ENCODE results near the gene INHBE.

The INHBE gene

GRCh38 chr12:57448669-57449068, 6.4 kb upstream of the INHBE start:
- H3K27ac ChIP-seq (ENCODE audit: low read depth, low read length), result no peak overlapping the region
- H3K9me3 ChIP-seq (ENCODE audit: insufficient read depth, low read length), result no peaks in the 10 kb centered on the region
- no peak overlapping the region for H3K4me2 ChIP-seq (ENCODE audit: low read depth, low read length, poor library complexity, severe bottlenecking)
- H4K20me1 ChIP-seq (ENCODE audit: low read depth, low read length), result no peaks in the 10 kb centered on the region
- H2AFZ ChIP-seq (ENCODE audit: low read depth, low read length, severe bottlenecking), result no peak overlapping the region
- H3F3A ChIP-seq (ENCODE audit: insufficient read depth), result peaks cover 7% of the 10 kb centered on the region; the same call in 1 of the 2 replicates
- no peaks in the 10 kb centered on the region for H3K27me3 ChIP-seq (ENCODE audit: low read length)
- H3K79me2 ChIP-seq (ENCODE audit: insufficient read depth, low read length), result no peaks in the 10 kb centered on the region
- H3K4me3 ChIP-seq (ENCODE audit: insufficient read depth, low read length, poor library complexity, severe bottlenecking), result no peak overlapping the region
- H3K9me2 ChIP-seq (replicated peaks; ENCODE audit: insufficient read depth, low read length), result no peaks in the 10 kb centered on the region
- H3K9ac ChIP-seq (ENCODE audit: low read length), result no peak overlapping the region
- H3K36me3 ChIP-seq (ENCODE audit: low read length), result no peaks in the 10 kb centered on the region
- TF ChIP-seq CTCF (IDR thresholded peaks at IDR 0.05; ENCODE audit: insufficient read depth, low read length, poor library complexity, severe bottlenecking), result no peak
- no peak for TF ChIP-seq EZH2phosphoT487 (conservative IDR thresholded peaks at IDR 0.05; ENCODE audit: low read length)

GRCh38 chr12:57449375-57449774, 5.7 kb upstream of the INHBE start:
- H2AFZ ChIP-seq (ENCODE audit: low read depth, low read length, severe bottlenecking), result no peak overlapping the region
- no peaks in the 10 kb centered on the region for H3K79me2 ChIP-seq (ENCODE audit: insufficient read depth, low read length)
- H3F3A ChIP-seq (ENCODE audit: insufficient read depth), result peaks cover 7% of the 10 kb centered on the region; the same call in 1 of the 2 replicates
- no peaks in the 10 kb centered on the region for H3K27me3 ChIP-seq (ENCODE audit: low read length)
- no peaks in the 10 kb centered on the region for H3K36me3 ChIP-seq (ENCODE audit: low read length)
- no peaks in the 10 kb centered on the region for H3K9me3 ChIP-seq (ENCODE audit: insufficient read depth, low read length)
- no peak for TF ChIP-seq CTCF (IDR thresholded peaks at IDR 0.05; ENCODE audit: insufficient read depth, low read length, poor library complexity, severe bottlenecking)
- TF ChIP-seq EZH2phosphoT487 (conservative IDR thresholded peaks at IDR 0.05; ENCODE audit: low read length), result no peak
- H3K4me3 ChIP-seq (ENCODE audit: insufficient read depth, low read length, poor library complexity, severe bottlenecking), result no peak overlapping the region
- H4K20me1 ChIP-seq (ENCODE audit: low read depth, low read length), result no peaks in the 10 kb centered on the region
- H3K27ac ChIP-seq (ENCODE audit: low read depth, low read length), result no peak overlapping the region
- no peaks in the 10 kb centered on the region for H3K9me2 ChIP-seq (replicated peaks; ENCODE audit: insufficient read depth, low read length)
- H3K9ac ChIP-seq (ENCODE audit: low read length), result no peak overlapping the region
- no peak overlapping the region for H3K4me2 ChIP-seq (ENCODE audit: low read depth, low read length, poor library complexity, severe bottlenecking)

GRCh38 chr12:57450057-57450456, 5.0 kb upstream of the INHBE start:
- no peak overlapping the region for H3K27ac ChIP-seq (ENCODE audit: low read depth, low read length)
- no peaks in the 10 kb centered on the region for H3K27me3 ChIP-seq (ENCODE audit: low read length)
- no peak overlapping the region for H3K9ac ChIP-seq (ENCODE audit: low read length)
- no peaks in the 10 kb centered on the region for H3K9me3 ChIP-seq (ENCODE audit: insufficient read depth, low read length)
- peaks cover 4% of the 10 kb centered on the region; the same call in 1 of the 2 replicates for H3F3A ChIP-seq (ENCODE audit: insufficient read depth)
- no peak overlapping the region for H3K4me3 ChIP-seq (ENCODE audit: insufficient read depth, low read length, poor library complexity, severe bottlenecking)
- H4K20me1 ChIP-seq (ENCODE audit: low read depth, low read length), result no peaks in the 10 kb centered on the region
- TF ChIP-seq CTCF (IDR thresholded peaks at IDR 0.05; ENCODE audit: insufficient read depth, low read length, poor library complexity, severe bottlenecking) (no peak), EZH2phosphoT487 (conservative IDR thresholded peaks at IDR 0.05; ENCODE audit: low read length) (no peak)
- no peak overlapping the region for H3K4me2 ChIP-seq (ENCODE audit: low read depth, low read length, poor library complexity, severe bottlenecking)
- H3K36me3 ChIP-seq (ENCODE audit: low read length), result no peaks in the 10 kb centered on the region
- H2AFZ ChIP-seq (ENCODE audit: low read depth, low read length, severe bottlenecking), result no peak overlapping the region
- no peaks in the 10 kb centered on the region for H3K79me2 ChIP-seq (ENCODE audit: insufficient read depth, low read length)
- H3K9me2 ChIP-seq (replicated peaks; ENCODE audit: insufficient read depth, low read length), result no peaks in the 10 kb centered on the region
